NCI-H187 (cell line): ENCODE measurements around the gene AFF2.

ENCODE experiments used
- DNase-seq, 2 experiments: peaks; one replicate each; lab custom pipeline; 2025; lab: John Stamatoyannopoulos, UW

Gene AFF2

GRCh38 chrX:148536961-148537360, 36.5 kb downstream of the AFF2 start:
- no peak for DNase-seq

- no peak for DNase-seq
Measured at GRCh38 chrX:148537556-148538182, 37.3 kb downstream of the AFF2 start.

GRCh38 chrX:148538582-148538981, 38.2 kb downstream of the AFF2 start:
- DNase-seq = no peak

- no peak for DNase-seq
Measured at GRCh38 chrX:148540114-148540513, 39.7 kb downstream of the AFF2 start.

- DNase-seq = no peak
Measured at GRCh38 chrX:148540671-148541583, 40.5 kb downstream of the AFF2 start.

- DNase-seq = no peak
Measured at GRCh38 chrX:148541584-148541940, 41.1 kb downstream of the AFF2 start.

GRCh38 chrX:148542481-148543255, 42.3 kb downstream of the AFF2 start:
- DNase-seq = no peak

- DNase-seq = peak in 1 of 2 experiments; percentile 3
Measured at GRCh38 chrX:148552775-148553174, 52.4 kb downstream of the AFF2 start.

- DNase-seq = no peak
Measured at GRCh38 chrX:148555101-148555500, 54.7 kb downstream of the AFF2 start.

GRCh38 chrX:148555571-148556243, 55.3 kb downstream of the AFF2 start:
- no peak for DNase-seq

- no peak for DNase-seq
Measured at GRCh38 chrX:148556498-148556897, 56.1 kb downstream of the AFF2 start.

GRCh38 chrX:148562846-148563245, 62.4 kb downstream of the AFF2 start:
- DNase-seq = no peak

GRCh38 chrX:148567229-148567628, 66.8 kb downstream of the AFF2 start:
- peak in 1 of 2 experiments; percentile 40 for DNase-seq

- no peak for DNase-seq
Measured at GRCh38 chrX:148567779-148568178, 67.4 kb downstream of the AFF2 start.

GRCh38 chrX:148568763-148569162, 68.3 kb downstream of the AFF2 start:
- DNase-seq = no peak

- no peak for DNase-seq
Measured at GRCh38 chrX:148572337-148572736, 71.9 kb downstream of the AFF2 start.

GRCh38 chrX:148573119-148573518, 72.7 kb downstream of the AFF2 start:
- no peak for DNase-seq

- no peak for DNase-seq
Measured at GRCh38 chrX:148574237-148574973, 74.0 kb downstream of the AFF2 start.

- DNase-seq = no peak
Measured at GRCh38 chrX:148576396-148576795, 76.0 kb downstream of the AFF2 start.

GRCh38 chrX:148577741-148578140, 77.3 kb downstream of the AFF2 start:
- DNase-seq = no peak

- DNase-seq = no peak
Measured at GRCh38 chrX:148580016-148580415, 79.6 kb downstream of the AFF2 start.
